HFF-Myc (cell line): ENCODE measurements around the gene MMP1.
A peak's percentile ranks its signal among the peaks of the same experiment; 100 is the strongest.

Source experiments
- DNase-seq: peaks from one replicate; pipeline ENCODE4 v3.0.0-alpha.2; 2011; ENCODE audit warnings: low read depth; ENCODE audit errors: extremely low read depth
- H3K4me3 ChIP-seq: replicated peaks from 2 replicates; pipeline ENCODE4 v1.5.1; 2011; ENCODE audit warnings: low read depth, mild to moderate bottlenecking, control low read depth, low read length
- CTCF ChIP-seq: IDR thresholded peaks from 2 replicates; pipeline ENCODE4 v1.5.1; 2012; ENCODE audit warnings: mild to moderate bottlenecking, low read depth, low read length, control low read depth; ENCODE audit errors: missing control alignments

Gene MMP1

DNA sequence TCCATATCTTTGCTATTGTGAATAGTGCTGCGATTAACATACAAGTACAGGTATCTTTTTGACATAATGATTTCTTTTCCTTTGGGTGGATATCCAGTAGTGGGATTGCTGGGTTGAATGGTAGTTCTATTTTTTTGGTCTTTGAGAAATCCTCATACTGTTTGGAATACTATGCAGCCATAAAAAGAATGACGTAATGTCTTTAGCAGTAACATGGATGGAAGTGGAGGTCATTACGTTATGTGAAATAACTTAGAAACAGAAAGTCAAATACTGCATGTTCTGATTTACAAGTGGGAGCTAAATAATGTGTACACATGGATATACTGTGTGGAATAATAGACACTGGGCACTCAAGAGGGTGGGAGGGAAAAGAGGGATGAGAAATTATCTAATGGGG, 13.6 kb downstream of the MMP1 start:
- no peak for TF ChIP-seq CTCF
- no peak for DNase-seq
- no peak overlapping the region for H3K4me3 ChIP-seq

GRCh38 chr11:102783720-102784119, 14.2 kb downstream of the MMP1 start:
- no peak overlapping the region for H3K4me3 ChIP-seq
- no peak for TF ChIP-seq CTCF
- DNase-seq, result no peak

DNA sequence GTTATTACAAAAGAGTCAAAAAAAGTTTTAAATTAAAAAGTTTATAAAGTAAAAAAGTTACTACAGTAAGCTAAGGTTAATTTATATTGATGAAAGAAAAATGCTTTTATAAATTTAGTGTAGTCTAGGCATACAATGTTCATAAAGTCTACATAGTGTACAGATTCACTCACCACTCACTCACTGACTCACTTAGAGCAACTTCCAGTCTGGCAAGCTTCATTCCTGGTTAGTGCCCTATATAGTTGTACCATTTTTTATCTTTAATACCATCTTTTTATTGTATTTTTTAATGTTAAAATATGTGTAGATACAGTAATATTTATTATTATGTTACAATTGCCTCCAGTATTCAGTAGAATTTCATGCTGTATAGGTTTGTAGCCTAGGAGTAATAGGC, 14.9 kb downstream of the MMP1 start:
- no peak for TF ChIP-seq CTCF

GRCh38 chr11:102781676-102782075, 16.3 kb downstream of the MMP1 start:
- no peak for DNase-seq

More for the DNA sequence above, 14.9 kb downstream of the MMP1 start:
- H3K4me3 ChIP-seq, result no peak overlapping the region
- DNase-seq, result no peak

GRCh38 chr11:102780491-102780918, 17.5 kb downstream of the MMP1 start, which contains the start of gene MMP10:
Gene MMP10 (minus strand): TSS chr11:102780628. CDS start chr11:102780591, 37 bp downstream.
- peak; percentile 65 for TF ChIP-seq CTCF
- H3K4me3 ChIP-seq, result no peak within 1 kb of the TSS
- peak; percentile 50 for DNase-seq

More at GRCh38 chr11:102781676-102782075, 16.3 kb downstream of the MMP1 start:
- no peak overlapping the region for H3K4me3 ChIP-seq
- no peak for TF ChIP-seq CTCF

DNA sequence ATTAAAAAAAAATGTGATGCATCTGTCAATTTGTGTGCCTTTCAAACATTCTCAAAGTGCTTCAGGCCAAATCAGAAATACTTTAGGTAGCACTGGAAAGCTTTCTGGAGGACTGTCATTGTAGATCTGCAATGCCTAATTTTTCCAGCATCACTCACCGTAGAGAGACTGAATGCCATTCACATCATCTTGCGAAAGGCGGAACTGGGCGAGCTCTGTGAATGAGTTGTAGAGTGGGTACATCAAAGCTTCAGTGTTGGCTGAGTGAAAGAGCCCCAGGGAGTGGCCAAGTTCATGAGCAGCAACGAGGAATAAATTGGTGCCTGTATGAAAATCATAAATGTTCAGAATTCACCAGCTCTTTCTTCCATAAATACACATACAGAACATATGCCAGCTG, 21.5 kb downstream of the MMP1 start:
- TF ChIP-seq CTCF, result no peak
- DNase-seq, result no peak
- H3K4me3 ChIP-seq, result no peak overlapping the region

GRCh38 chr11:102773386-102773785, 24.6 kb downstream of the MMP1 start:
- TF ChIP-seq CTCF, result no peak
- DNase-seq, result no peak
- no peak overlapping the region for H3K4me3 ChIP-seq
